Endothelial cell of umbilical vein (primary cell): ENCODE data around the gene ELMOD3.

Experiments used
- EZH2 ChIP-seq: IDR thresholded peaks from 2 replicates; pipeline ENCODE4 v1.6.1; 2012; ENCODE audit warnings: borderline replicate concordance, low read depth, mild to moderate bottlenecking, moderate library complexity, low read length, inconsistent platforms; ENCODE audit not compliant: severe bottlenecking
- FOS ChIP-seq: IDR thresholded peaks from 2 replicates; pipeline ENCODE4 v1.6.1; 2011; ENCODE audit warnings: mild to moderate bottlenecking, low read length, moderate library complexity, borderline replicate concordance; ENCODE audit not compliant: insufficient read depth
- GATA2 ChIP-seq: IDR thresholded peaks from 2 replicates; pipeline ENCODE4 v1.7.0; 2011; ENCODE audit warnings: low read depth, mild to moderate bottlenecking, moderate library complexity, mixed read lengths, low read length; ENCODE audit not compliant: insufficient read length, insufficient read depth
- JUN ChIP-seq: IDR thresholded peaks from 2 replicates; pipeline ENCODE4 v1.6.1; 2011; ENCODE audit warnings: borderline replicate concordance, low read depth; ENCODE audit not compliant: insufficient read length, insufficient read depth
- MYC ChIP-seq: IDR thresholded peaks from one replicate; pipeline ENCODE4 v1.6.1; 2011; ENCODE audit warnings: mild to moderate bottlenecking, low read depth, low read length
- POLR2A ChIP-seq: IDR thresholded peaks from 2 replicates; pipeline ENCODE4 v1.6.1; 2012; ENCODE audit warnings: low read depth, mild to moderate bottlenecking, control low read depth, low read length
- POLR2AphosphoS5 ChIP-seq: IDR thresholded peaks from 2 replicates; pipeline ENCODE4 v1.6.1; 2012; ENCODE audit warnings: low read depth, mild to moderate bottlenecking, control low read depth, low read length, moderate library complexity; ENCODE audit not compliant: insufficient read depth
- TF ChIP-seq, protein P1 (sequence below), 2 donors: IDR thresholded peaks; 1 replicate in 1 of 2; 2 replicates in 1 of 2; pipeline ENCODE4 v1.5.1; 2011; ENCODE audit warnings: low read length in 2 of 2, mild to moderate bottlenecking in 2 of 2, moderate library complexity in 2 of 2, control low read depth in 1 of 2, inconsistent platforms in 1 of 2, low read depth in 1 of 2; ENCODE audit not compliant: insufficient read depth in 1 of 2; ENCODE audit errors: extremely low read depth in 1 of 2
- TF ChIP-seq, protein P2 (sequence below): IDR thresholded peaks from 2 replicates; pipeline ENCODE4 v1.6.1; 2011; ENCODE audit not compliant: insufficient read depth, insufficient read length

DNA sequence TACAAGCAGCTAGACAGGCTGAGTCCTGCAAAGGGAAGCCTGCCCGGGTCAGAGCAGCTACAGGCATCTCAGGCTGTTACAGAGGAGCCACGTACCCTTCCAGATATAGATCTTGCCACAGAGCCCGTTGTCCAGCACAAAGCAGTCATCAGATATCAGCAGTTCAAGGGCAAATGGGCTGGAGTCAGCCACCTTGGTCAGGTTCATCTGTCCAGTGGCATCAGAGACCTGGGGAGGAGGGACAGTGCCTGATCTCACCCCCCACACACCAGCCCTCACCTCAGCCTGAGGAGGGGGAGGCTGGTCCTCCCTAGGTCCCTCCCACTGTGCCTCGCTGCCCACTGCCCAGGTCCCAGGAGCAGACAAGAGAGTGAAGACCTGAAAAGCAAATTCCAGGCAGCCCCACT lies 43.4 kb downstream of the ELMOD3 start:
- TF ChIP-seq, protein P1, sequence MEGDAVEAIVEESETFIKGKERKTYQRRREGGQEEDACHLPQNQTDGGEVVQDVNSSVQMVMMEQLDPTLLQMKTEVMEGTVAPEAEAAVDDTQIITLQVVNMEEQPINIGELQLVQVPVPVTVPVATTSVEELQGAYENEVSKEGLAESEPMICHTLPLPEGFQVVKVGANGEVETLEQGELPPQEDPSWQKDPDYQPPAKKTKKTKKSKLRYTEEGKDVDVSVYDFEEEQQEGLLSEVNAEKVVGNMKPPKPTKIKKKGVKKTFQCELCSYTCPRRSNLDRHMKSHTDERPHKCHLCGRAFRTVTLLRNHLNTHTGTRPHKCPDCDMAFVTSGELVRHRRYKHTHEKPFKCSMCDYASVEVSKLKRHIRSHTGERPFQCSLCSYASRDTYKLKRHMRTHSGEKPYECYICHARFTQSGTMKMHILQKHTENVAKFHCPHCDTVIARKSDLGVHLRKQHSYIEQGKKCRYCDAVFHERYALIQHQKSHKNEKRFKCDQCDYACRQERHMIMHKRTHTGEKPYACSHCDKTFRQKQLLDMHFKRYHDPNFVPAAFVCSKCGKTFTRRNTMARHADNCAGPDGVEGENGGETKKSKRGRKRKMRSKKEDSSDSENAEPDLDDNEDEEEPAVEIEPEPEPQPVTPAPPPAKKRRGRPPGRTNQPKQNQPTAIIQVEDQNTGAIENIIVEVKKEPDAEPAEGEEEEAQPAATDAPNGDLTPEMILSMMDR (IDR thresholded peaks at IDR 0.05; ENCODE audit: extremely low read depth in 1 of 2, insufficient read depth in 1 of 2, low read depth in 1 of 2, low read length in 2 of 2), result no peak
- TF ChIP-seq POLR2AphosphoS5, result no peak
- TF ChIP-seq EZH2, result no peak
- no peak for TF ChIP-seq FOS
- TF ChIP-seq, protein P2, sequence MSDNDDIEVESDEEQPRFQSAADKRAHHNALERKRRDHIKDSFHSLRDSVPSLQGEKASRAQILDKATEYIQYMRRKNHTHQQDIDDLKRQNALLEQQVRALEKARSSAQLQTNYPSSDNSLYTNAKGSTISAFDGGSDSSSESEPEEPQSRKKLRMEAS, result no peak
- TF ChIP-seq POLR2A, result no peak
- no peak for TF ChIP-seq MYC
- TF ChIP-seq GATA2, result no peak
- TF ChIP-seq JUN, result no peak
